ENCODE measurements around the gene ZNF235. TPM values are rescaled to one million over a fixed set of nuclear protein-coding genes. Genes with fewer than 3 reads are reported as not detected.

ZNF235 gene
- total and polyA plus RNA-seq, 9 donors = 2.5 to 7.4 (median 5.9) TPM

- intact Hi-C loops (cut with DNase I) = no loop called here
Observed at GRCh38 chr19:44303320-44303719, 1.5 kb downstream of the ZNF235 start.

DNA sequence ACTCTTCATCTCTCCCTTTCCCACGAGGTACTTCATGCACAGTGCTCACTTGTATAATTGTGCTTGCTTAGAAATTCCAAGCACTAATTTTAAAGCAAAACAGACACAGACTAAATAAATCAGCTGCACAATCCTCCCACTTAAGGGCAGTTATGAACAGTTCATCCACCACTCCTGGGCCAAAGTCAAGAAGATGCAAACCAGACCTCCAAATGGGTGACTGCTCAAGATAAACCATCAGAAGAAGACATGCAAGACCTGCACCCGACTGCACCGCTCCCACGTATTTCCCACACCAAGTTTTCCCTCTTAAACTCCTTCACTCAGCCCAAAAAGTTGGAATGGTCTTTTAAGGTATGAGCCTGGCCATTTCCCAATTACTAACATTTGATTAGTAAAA is 19.9 kb downstream of the ZNF235 start:
- Histone ChIP-seq H3K4me3 (no peak overlapping the region), H3K4me1 (ENCODE audit: insufficient read depth) (no peaks in the 10 kb centered on the region), H3K27ac (no peak overlapping the region), H3K27me3 (no peaks in the 10 kb centered on the region), H3K9me3 (peaks cover 0 to 41% of the 10 kb centered on the region in 2 donors), H3K36me3 (peaks cover 3% of the 10 kb centered on the region)
- intact Hi-C loops (cut with DNase I) = no loop called here
- no peak for TF ChIP-seq POLR2A (IDR thresholded peaks at IDR 0.05)
- TF ChIP-seq EP300 (IDR thresholded peaks at IDR 0.05) = no peak
- TF ChIP-seq, protein P1, sequence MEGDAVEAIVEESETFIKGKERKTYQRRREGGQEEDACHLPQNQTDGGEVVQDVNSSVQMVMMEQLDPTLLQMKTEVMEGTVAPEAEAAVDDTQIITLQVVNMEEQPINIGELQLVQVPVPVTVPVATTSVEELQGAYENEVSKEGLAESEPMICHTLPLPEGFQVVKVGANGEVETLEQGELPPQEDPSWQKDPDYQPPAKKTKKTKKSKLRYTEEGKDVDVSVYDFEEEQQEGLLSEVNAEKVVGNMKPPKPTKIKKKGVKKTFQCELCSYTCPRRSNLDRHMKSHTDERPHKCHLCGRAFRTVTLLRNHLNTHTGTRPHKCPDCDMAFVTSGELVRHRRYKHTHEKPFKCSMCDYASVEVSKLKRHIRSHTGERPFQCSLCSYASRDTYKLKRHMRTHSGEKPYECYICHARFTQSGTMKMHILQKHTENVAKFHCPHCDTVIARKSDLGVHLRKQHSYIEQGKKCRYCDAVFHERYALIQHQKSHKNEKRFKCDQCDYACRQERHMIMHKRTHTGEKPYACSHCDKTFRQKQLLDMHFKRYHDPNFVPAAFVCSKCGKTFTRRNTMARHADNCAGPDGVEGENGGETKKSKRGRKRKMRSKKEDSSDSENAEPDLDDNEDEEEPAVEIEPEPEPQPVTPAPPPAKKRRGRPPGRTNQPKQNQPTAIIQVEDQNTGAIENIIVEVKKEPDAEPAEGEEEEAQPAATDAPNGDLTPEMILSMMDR (IDR thresholded peaks at IDR 0.05) = no peak
- no peak for DNase-seq
- WGBS, 3 donors = 21 to 36% (median 26%) methylated on average over 4 of the region's 4 CpGs

More at GRCh38 chr19:44303320-44303719, 1.5 kb downstream of the ZNF235 start:
- Histone ChIP-seq H3K9me3 (peaks cover 0 to 9% of the 10 kb centered on the region in 2 donors), H3K27me3 (no peaks in the 10 kb centered on the region), H3K36me3 (no peaks in the 10 kb centered on the region), H3K4me1 (ENCODE audit: insufficient read depth) (no peaks in the 10 kb centered on the region), H3K4me3 (no peak overlapping the region), H3K27ac (no peak overlapping the region)
- DNase-seq = no peak
- TF ChIP-seq EP300 (IDR thresholded peaks at IDR 0.05) (no peak), POLR2A (IDR thresholded peaks at IDR 0.05) (no peak)
- TF ChIP-seq, protein P1 (IDR thresholded peaks at IDR 0.05) = no peak
- 68 to 70% (median 68%) methylated on average over 4 of the region's 4 CpGs for WGBS, 3 donors

GRCh38 chr19:44282846-44283245 is 22.0 kb downstream of the ZNF235 start:
- Histone ChIP-seq H3K27me3 (no peaks in the 10 kb centered on the region), H3K4me3 (no peak overlapping the region), H3K36me3 (no peaks in the 10 kb centered on the region), H3K27ac (no peak overlapping the region), H3K4me1 (ENCODE audit: insufficient read depth) (no peaks in the 10 kb centered on the region), H3K9me3 (peaks cover 0 to 39% of the 10 kb centered on the region in 2 donors)
- DNase-seq = no peak
- WGBS, 3 donors = 91 to 94% (median 91%) methylated on average over 3 of the region's 3 CpGs
- TF ChIP-seq POLR2A (IDR thresholded peaks at IDR 0.05) = no peak
- TF ChIP-seq EP300 (IDR thresholded peaks at IDR 0.05) = no peak
- TF ChIP-seq, protein P1 (IDR thresholded peaks at IDR 0.05) = no peak
- intact Hi-C loops (cut with DNase I) = no loop called here

GRCh38 chr19:44280916-44281315 is 23.9 kb downstream of the ZNF235 start:
- H3K36me3 ChIP-seq = no peaks in the 10 kb centered on the region
- no peak overlapping the region for H3K4me3 ChIP-seq
- TF ChIP-seq POLR2A (IDR thresholded peaks at IDR 0.05) (no peak), EP300 (IDR thresholded peaks at IDR 0.05) (no peak)
- TF ChIP-seq, protein P1 (IDR thresholded peaks at IDR 0.05) = no peak
- H3K9me3 ChIP-seq = peaks cover 0 to 38% of the 10 kb centered on the region in 2 donors
- H3K27me3 ChIP-seq = no peaks in the 10 kb centered on the region
- 82 to 90% (median 84%) methylated on average over 10 of the region's 10 CpGs for WGBS, 3 donors
- H3K27ac ChIP-seq = no peak overlapping the region
- intact Hi-C loops (cut with DNase I) = no loop called here
- no peak for DNase-seq
- H3K4me1 ChIP-seq (ENCODE audit: insufficient read depth) = no peaks in the 10 kb centered on the region
